ENCODE data around the gene UBFD1. TPM values are rescaled to one million over a fixed set of nuclear protein-coding genes. Genes with fewer than 3 reads are reported as not detected.
A peak's percentile ranks its signal among the peaks of the same experiment; 100 is the strongest.

UBFD1 gene
- polyA plus RNA-seq, 2 of the 4 experiments (the other 2 are of a cell fraction): 60.0 to 78.0 TPM

DNA sequence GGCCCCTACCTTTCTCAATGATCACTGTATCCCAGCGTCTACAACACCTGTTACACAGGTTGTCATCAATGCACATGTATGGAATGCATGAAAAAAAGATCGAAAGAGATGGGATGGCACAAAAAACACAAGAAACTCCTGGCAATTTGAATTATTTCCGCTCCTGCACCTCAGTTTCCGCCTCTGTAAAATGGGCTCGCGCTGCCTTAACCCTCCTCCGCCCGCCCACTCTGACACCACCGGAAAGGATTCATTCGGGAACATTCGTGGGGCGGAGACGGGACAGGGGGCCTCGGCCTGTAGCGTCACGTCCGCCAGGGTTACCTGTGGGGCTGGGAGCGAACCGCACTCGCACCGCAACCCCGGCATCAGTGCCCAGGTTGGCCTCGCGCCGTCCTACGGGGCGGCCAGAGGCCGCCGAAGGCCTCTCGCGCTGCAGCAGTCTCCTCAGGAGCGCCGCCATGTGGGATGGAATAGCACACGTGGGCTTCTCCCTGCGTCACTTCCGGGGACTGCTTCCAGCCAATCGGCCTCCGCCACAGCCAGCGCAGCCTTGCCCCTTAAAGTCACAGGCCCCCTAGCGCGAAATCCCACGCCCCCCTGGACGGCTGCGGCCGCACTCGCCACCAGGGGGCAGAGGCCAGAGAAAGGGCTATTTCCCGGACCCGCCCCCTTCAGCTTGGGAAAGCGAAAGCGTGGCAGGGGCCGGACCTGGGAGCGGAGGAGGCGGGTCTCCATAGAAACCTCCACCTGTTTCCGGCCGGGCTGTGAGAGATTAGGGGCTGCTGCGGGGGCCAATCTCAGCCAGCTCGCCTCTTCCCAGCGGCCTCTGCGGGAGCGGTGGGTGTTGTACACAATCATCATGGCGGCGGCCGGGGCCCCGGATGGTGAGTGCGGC lies at the start of gene UBFD1, which contains the start of gene EARS2 (continued):
- TF ChIP-seq, protein P1, sequence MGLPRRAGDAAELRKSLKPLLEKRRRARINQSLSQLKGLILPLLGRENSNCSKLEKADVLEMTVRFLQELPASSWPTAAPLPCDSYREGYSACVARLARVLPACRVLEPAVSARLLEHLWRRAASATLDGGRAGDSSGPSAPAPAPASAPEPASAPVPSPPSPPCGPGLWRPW (IDR thresholded peaks at IDR 0.05): no peak
- no peak for TF ChIP-seq ZNF302 (CRISPR knock-in tag; IDR thresholded peaks at IDR 0.05)
- peak; percentile 99 for TF ChIP-seq MYC (IDR thresholded peaks at IDR 0.05; ENCODE audit: borderline replicate concordance, low read length)
- TF ChIP-seq EHF (CRISPR knock-in tag; IDR thresholded peaks at IDR 0.05): 0 out of 2 replicates have a peak, but pooled peaks have one; percentile 33
- TF ChIP-seq TP53 (CRISPR knock-in tag; IDR thresholded peaks at IDR 0.05): peak; percentile 81; the same call in 1 of the 2 replicates
- no peak for TF ChIP-seq EHMT2 (IDR thresholded peaks at IDR 0.05; ENCODE audit: low read depth)
- TF ChIP-seq JUN (IDR thresholded peaks at IDR 0.05): peak; percentile 82 to 84; a peak in 4 of 5 replicates
- TF ChIP-seq POLR2A (IDR thresholded peaks at IDR 0.05; ENCODE audit: low read length): peak; percentile 57; the same call in 1 of the 2 replicates
- TF ChIP-seq, protein P2, sequence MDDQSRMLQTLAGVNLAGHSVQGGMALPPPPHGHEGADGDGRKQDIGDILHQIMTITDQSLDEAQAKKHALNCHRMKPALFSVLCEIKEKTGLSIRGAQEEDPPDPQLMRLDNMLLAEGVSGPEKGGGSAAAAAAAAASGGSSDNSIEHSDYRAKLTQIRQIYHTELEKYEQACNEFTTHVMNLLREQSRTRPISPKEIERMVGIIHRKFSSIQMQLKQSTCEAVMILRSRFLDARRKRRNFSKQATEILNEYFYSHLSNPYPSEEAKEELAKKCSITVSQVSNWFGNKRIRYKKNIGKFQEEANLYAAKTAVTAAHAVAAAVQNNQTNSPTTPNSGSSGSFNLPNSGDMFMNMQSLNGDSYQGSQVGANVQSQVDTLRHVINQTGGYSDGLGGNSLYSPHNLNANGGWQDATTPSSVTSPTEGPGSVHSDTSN (IDR thresholded peaks at IDR 0.05): peak; percentile 91
- peak; percentile 59 for TF ChIP-seq KDM5A (IDR thresholded peaks at IDR 0.05)
- TF ChIP-seq EP300 (IDR thresholded peaks at IDR 0.05): no peak
- TF ChIP-seq KDM1A (IDR thresholded peaks at IDR 0.05; ENCODE audit: low read depth): peak; percentile 99
- TF ChIP-seq BHLHE40 (IDR thresholded peaks at IDR 0.05; ENCODE audit: low read depth, low read length): no peak
- TF ChIP-seq RARB (CRISPR knock-in tag; IDR thresholded peaks at IDR 0.05): 0 out of 2 replicates have a peak, but pooled peaks have one; percentile 38
- TF ChIP-seq, protein P3, sequence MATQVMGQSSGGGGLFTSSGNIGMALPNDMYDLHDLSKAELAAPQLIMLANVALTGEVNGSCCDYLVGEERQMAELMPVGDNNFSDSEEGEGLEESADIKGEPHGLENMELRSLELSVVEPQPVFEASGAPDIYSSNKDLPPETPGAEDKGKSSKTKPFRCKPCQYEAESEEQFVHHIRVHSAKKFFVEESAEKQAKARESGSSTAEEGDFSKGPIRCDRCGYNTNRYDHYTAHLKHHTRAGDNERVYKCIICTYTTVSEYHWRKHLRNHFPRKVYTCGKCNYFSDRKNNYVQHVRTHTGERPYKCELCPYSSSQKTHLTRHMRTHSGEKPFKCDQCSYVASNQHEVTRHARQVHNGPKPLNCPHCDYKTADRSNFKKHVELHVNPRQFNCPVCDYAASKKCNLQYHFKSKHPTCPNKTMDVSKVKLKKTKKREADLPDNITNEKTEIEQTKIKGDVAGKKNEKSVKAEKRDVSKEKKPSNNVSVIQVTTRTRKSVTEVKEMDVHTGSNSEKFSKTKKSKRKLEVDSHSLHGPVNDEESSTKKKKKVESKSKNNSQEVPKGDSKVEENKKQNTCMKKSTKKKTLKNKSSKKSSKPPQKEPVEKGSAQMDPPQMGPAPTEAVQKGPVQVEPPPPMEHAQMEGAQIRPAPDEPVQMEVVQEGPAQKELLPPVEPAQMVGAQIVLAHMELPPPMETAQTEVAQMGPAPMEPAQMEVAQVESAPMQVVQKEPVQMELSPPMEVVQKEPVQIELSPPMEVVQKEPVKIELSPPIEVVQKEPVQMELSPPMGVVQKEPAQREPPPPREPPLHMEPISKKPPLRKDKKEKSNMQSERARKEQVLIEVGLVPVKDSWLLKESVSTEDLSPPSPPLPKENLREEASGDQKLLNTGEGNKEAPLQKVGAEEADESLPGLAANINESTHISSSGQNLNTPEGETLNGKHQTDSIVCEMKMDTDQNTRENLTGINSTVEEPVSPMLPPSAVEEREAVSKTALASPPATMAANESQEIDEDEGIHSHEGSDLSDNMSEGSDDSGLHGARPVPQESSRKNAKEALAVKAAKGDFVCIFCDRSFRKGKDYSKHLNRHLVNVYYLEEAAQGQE (IDR thresholded peaks at IDR 0.05): no peak
- no peak for TF ChIP-seq NPAS2 (CRISPR knock-in tag; IDR thresholded peaks at IDR 0.05; ENCODE audit: borderline replicate concordance)
- TF ChIP-seq, protein P4, sequence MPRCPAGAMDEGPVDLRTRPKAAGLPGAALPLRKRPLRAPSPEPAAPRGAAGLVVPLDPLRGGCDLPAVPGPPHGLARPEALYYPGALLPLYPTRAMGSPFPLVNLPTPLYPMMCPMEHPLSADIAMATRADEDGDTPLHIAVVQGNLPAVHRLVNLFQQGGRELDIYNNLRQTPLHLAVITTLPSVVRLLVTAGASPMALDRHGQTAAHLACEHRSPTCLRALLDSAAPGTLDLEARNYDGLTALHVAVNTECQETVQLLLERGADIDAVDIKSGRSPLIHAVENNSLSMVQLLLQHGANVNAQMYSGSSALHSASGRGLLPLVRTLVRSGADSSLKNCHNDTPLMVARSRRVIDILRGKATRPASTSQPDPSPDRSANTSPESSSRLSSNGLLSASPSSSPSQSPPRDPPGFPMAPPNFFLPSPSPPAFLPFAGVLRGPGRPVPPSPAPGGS (IDR thresholded peaks at IDR 0.05): peak; percentile 71; the same call in 1 of the 3 replicates
- peak; percentile 94; the same call in 1 of the 2 replicates for TF ChIP-seq RCOR1 (IDR thresholded peaks at IDR 0.05; ENCODE audit: low read depth, low read length)
- no peak for TF ChIP-seq ESRRA (IDR thresholded peaks at IDR 0.05; ENCODE audit: borderline replicate concordance, low read length)
- TF ChIP-seq SMC3 (IDR thresholded peaks at IDR 0.05): peak; percentile 69

Data from A549 (cell line).